Neural crest cell (in vitro differentiated cells): ENCODE data around the gene EIF1AY. TPM values are rescaled to one million over a fixed set of nuclear protein-coding genes. Genes with fewer than 3 reads are reported as not detected.
"Not testable (repeated sequence)": the region's sequence is repeated elsewhere in the genome, so short reads cannot be mapped to it uniquely, and the experiment has no call there.

ENCODE experiments used
- DNase-seq: peaks from one replicate; pipeline ENCODE4 v3.0.0; 2021; ENCODE audit warnings: low read depth, mixed read lengths, low spot score
- H3K27ac Mint-ChIP-seq: one replicate; pipeline ENCODE4 v1.8.0; 2021; ENCODE audit warnings: mild to moderate bottlenecking, mixed read lengths; ENCODE audit not compliant: unreplicated experiment
- H3K27me3 Mint-ChIP-seq: 2 replicates; pipeline ENCODE4 v1.8.0; 2021; ENCODE audit warnings: low read depth, mild to moderate bottlenecking, mixed read lengths
- H3K36me3 Mint-ChIP-seq: 2 replicates; pipeline ENCODE4 v1.8.0; 2021; ENCODE audit warnings: low read depth, mild to moderate bottlenecking, mixed read lengths
- H3K4me1 Mint-ChIP-seq: 2 replicates; pipeline ENCODE4 v1.8.0; 2021; ENCODE audit warnings: mixed read lengths
- H3K4me3 Mint-ChIP-seq: one replicate; pipeline ENCODE4 v1.8.0; 2021; ENCODE audit warnings: mild to moderate bottlenecking, mixed read lengths
- H3K9me3 Mint-ChIP-seq: 2 replicates; pipeline ENCODE4 v1.8.0; 2021; ENCODE audit warnings: mixed read lengths
- CTCF ChIP-seq: fragments of 200-600 bp; sonication (generic); conservative IDR thresholded peaks from 2 replicates; pipeline ENCODE4 v1.5.0; 2021; ENCODE audit warnings: antibody characterized with exemption, mild to moderate bottlenecking
- total RNA-seq: library from RNA; stranded (reverse); gene quantifications from 2 replicates; pipeline ENCODE4 v1.2.1, GENCODE V29; 2021

EIF1AY gene
- total RNA-seq, 1 donor from 2014 or later = not detected

GRCh38 chrY:20546071-20546470 lies 29.5 kb upstream of the EIF1AY start:
- Mint-ChIP-seq H3K27ac (no peak overlapping the region), H3K4me3 (no peak overlapping the region), H3K4me1 (no peaks in the 10 kb centered on the region)

GRCh38 chrY:20549289-20549688 lies 26.3 kb upstream of the EIF1AY start:
- Mint-ChIP-seq H3K27me3 (no peaks in the 10 kb centered on the region), H3K36me3 (no peaks in the 10 kb centered on the region), H3K4me3 (no peak overlapping the region), H3K9me3 (no peaks in the 10 kb centered on the region), H3K27ac (no peak overlapping the region), H3K4me1 (no peaks in the 10 kb centered on the region)
- no peak for DNase-seq
- no peak for TF ChIP-seq CTCF

More at GRCh38 chrY:20546071-20546470, 29.5 kb upstream of the EIF1AY start:
- no peak for DNase-seq
- Mint-ChIP-seq H3K9me3 (no peaks in the 10 kb centered on the region), H3K27me3 (no peaks in the 10 kb centered on the region), H3K36me3 (no peaks in the 10 kb centered on the region)
- TF ChIP-seq CTCF = no peak

GRCh38 chrY:20551840-20552239 lies 23.7 kb upstream of the EIF1AY start:
- no peaks in the 10 kb centered on the region for H3K9me3 Mint-ChIP-seq
- no peaks in the 10 kb centered on the region for H3K4me1 Mint-ChIP-seq

GRCh38 chrY:20552764-20553323 lies 22.7 kb upstream of the EIF1AY start:
- not testable (repeated sequence) for H3K9me3 Mint-ChIP-seq, H3K4me3 Mint-ChIP-seq, H3K36me3 Mint-ChIP-seq, H3K4me1 Mint-ChIP-seq, H3K27me3 Mint-ChIP-seq, DNase-seq, H3K27ac Mint-ChIP-seq

More at GRCh38 chrY:20551840-20552239, 23.7 kb upstream of the EIF1AY start:
- Mint-ChIP-seq H3K4me3 (no peak overlapping the region), H3K27me3 (no peaks in the 10 kb centered on the region), H3K27ac (no peak overlapping the region), H3K36me3 (no peaks in the 10 kb centered on the region)
- TF ChIP-seq CTCF = no peak
- no peak for DNase-seq

GRCh38 chrY:20555820-20556219 lies 19.8 kb upstream of the EIF1AY start:
- Mint-ChIP-seq H3K9me3 (no peaks in the 10 kb centered on the region), H3K4me3 (no peak overlapping the region), H3K27me3 (no peaks in the 10 kb centered on the region), H3K27ac (no peak overlapping the region), H3K36me3 (no peaks in the 10 kb centered on the region), H3K4me1 (no peaks in the 10 kb centered on the region)
- DNase-seq = no peak
- TF ChIP-seq CTCF = no peak

GRCh38 chrY:20558677-20559076 lies 16.9 kb upstream of the EIF1AY start:
- no peaks in the 10 kb centered on the region for H3K36me3 Mint-ChIP-seq
- no peaks in the 10 kb centered on the region for H3K9me3 Mint-ChIP-seq
- no peak overlapping the region for H3K27ac Mint-ChIP-seq
- no peak for DNase-seq
- H3K4me1 Mint-ChIP-seq = no peaks in the 10 kb centered on the region
- TF ChIP-seq CTCF = no peak
- H3K4me3 Mint-ChIP-seq = no peak overlapping the region
- no peaks in the 10 kb centered on the region for H3K27me3 Mint-ChIP-seq
